HUES64 (cell line): ENCODE data around the gene AFF3.
"Not testable (repeated sequence)": the region's sequence is repeated elsewhere in the genome, so short reads cannot be mapped to it uniquely, and the experiment has no call there.

Experiments used
- H3K27ac ChIP-seq: 2 replicates; pipeline ENCODE4 v1.7.0; 2013; ENCODE audit warnings: low read depth, low read length, inconsistent platforms
- H3K27me3 ChIP-seq: 2 replicates; pipeline ENCODE4 v1.6.1; 2013; ENCODE audit warnings: mild to moderate bottlenecking, low read length; ENCODE audit not compliant: insufficient read depth
- H3K36me3 ChIP-seq: 2 replicates; pipeline ENCODE4 v1.6.1; 2013; ENCODE audit warnings: mild to moderate bottlenecking, low read length; ENCODE audit not compliant: insufficient read depth
- H3K4me1 ChIP-seq: 2 replicates; pipeline ENCODE4 v1.6.1; 2013; ENCODE audit warnings: mild to moderate bottlenecking, low read length, moderate library complexity; ENCODE audit not compliant: insufficient read depth
- H3K4me3 ChIP-seq: 2 replicates; pipeline ENCODE4 v1.5.1; 2013; ENCODE audit warnings: mild to moderate bottlenecking, low read length, moderate library complexity
- H3K9ac ChIP-seq: 2 replicates; pipeline ENCODE4 v1.6.1; 2013; ENCODE audit warnings: mild to moderate bottlenecking, low read depth, low read length
- H3K9me3 ChIP-seq: 2 replicates; pipeline ENCODE4 v1.6.1; 2013; ENCODE audit warnings: low read depth, low read length; ENCODE audit not compliant: insufficient read depth
- WGBS: fragments of 150-250, 120-280 bp; methylation state at CpG from one replicate; pipeline ENCODE4 v1.1.7; 2013; ENCODE audit warnings: missing lambda C conversion rate; 5-methylcytosine and 5-hydroxymethylcytosine counted together

AFF3 gene

DNA sequence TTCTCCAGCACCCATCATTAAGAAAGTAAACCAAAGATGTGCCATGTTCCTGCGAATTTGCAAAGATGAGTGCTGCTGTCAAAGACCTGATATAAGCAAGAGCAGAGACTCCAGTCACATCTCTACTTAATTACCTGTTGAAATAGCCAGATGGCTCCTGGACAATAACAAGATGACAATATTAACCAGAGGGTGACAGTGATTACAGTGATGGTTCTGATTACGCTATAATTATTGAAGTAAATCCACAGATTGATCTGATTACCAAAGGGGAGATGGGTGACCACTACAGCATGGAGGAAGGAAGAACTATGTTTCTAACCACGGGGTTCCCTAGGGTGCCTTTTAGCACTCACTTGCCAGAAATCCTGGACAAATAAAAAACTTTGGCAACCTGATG is 36.5 kb upstream of the AFF3 start:
- no peak overlapping the region for H3K27ac ChIP-seq
- WGBS = 95% methylated on average over 3 of the region's 3 CpGs
- peaks cover 23% of the 10 kb centered on the region for H3K4me1 ChIP-seq
- peaks cover 42% of the 10 kb centered on the region for H3K27me3 ChIP-seq
- H3K9me3 ChIP-seq = no peaks in the 10 kb centered on the region
- no peaks in the 10 kb centered on the region for H3K36me3 ChIP-seq
- no peak overlapping the region for H3K9ac ChIP-seq
- H3K4me3 ChIP-seq = no peak overlapping the region

DNA sequence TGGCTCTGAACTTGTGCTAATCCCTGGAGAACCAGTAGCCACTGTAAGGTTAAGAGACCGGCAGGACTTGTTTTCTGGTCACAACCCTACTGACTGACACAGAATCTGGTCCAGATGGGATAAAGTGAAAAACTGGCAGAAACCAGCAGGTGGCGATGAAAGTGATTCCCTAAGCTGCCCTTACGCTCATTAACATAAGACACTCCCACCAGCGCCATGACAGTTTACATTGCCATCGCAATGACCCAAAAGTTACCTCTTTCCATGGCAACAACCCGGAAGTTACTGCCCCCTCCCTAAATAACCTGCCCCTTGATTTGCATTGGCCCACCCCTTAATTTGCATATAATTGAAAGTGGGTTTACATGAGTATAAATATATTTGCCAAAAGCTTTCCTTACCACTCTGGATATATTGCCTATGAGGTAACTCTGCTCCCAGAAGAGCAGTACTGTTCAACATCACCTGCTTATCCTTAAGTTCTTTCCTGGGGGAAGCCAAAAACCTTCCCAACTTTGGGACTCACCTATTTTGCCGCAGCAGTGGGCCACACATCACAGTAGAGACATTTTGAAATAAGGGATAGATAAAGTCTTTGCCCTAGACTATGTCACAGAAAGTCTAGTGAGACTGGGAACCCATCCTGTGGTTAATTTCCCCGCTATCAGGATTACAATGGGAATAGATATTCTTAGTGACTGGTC is 35.8 kb upstream of the AFF3 start:
- 56% methylated on average over 8 of the region's 8 CpGs for WGBS
- Histone ChIP-seq H3K4me1 (peaks cover 17% of the 10 kb centered on the region), H3K27ac (no peak overlapping the region), H3K9me3 (no peaks in the 10 kb centered on the region), H3K36me3 (no peaks in the 10 kb centered on the region), H3K9ac (no peak overlapping the region), H3K4me3 (no peak overlapping the region), H3K27me3 (peaks cover 36% of the 10 kb centered on the region)

DNA sequence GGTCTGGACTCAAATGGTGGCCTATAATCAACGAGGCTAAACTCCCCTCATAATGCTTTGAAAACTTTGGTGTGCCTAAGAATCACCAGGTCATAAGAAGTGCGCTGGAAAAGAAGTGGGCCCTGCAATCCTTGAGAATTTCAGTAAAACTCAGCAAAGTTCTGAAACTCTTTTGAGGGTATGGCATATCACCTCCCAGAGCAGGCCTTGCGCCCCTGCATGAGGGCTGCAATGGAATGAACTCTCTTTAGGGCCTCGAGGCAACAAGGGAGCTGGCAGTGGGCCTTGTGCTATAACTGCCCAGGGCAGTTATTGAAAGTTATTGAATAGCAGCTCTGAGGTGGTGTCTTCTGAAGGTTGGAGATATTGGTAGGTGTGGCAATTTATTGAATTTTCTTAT is 34.5 kb upstream of the AFF3 start:
- Histone ChIP-seq H3K9me3 (no peaks in the 10 kb centered on the region), H3K4me3 (no peak overlapping the region)

DNA sequence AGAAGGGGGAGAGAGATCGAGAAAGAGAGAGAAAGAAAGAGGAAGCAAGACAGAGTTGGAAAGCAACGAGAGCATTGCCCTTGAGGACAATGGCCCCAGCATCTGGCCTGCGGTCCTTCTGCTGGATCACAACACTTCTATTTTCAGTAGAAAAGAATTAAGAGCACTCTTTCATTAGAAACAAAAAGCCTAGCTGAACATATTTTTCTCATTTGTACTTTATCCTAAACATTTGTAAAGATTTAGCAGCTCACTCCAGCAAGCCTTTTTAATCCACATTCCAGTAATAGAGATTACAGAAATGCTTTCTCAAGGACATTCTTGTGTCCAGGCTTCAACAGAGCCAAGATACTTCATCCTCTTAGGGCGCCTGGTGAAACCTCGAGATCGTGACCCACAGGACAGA is 31.6 kb upstream of the AFF3 start:
- H3K4me3 ChIP-seq = no peak overlapping the region
- 91% methylated on average over 6 of the region's 6 CpGs for WGBS
- no peak overlapping the region for H3K9ac ChIP-seq
- no peaks in the 10 kb centered on the region for H3K36me3 ChIP-seq
- H3K4me1 ChIP-seq = no peaks in the 10 kb centered on the region
- no peaks in the 10 kb centered on the region for H3K9me3 ChIP-seq
- no peak overlapping the region for H3K27ac ChIP-seq
- no peaks in the 10 kb centered on the region for H3K27me3 ChIP-seq

More for the DNA sequence above, 34.5 kb upstream of the AFF3 start:
- Histone ChIP-seq H3K36me3 (no peaks in the 10 kb centered on the region), H3K4me1 (peaks cover 4% of the 10 kb centered on the region; the same call in 1 of the 2 replicates), H3K27ac (no peak overlapping the region), H3K9ac (no peak overlapping the region), H3K27me3 (peaks cover 25% of the 10 kb centered on the region)
- WGBS = 92% methylated on average over 4 of the region's 4 CpGs

DNA sequence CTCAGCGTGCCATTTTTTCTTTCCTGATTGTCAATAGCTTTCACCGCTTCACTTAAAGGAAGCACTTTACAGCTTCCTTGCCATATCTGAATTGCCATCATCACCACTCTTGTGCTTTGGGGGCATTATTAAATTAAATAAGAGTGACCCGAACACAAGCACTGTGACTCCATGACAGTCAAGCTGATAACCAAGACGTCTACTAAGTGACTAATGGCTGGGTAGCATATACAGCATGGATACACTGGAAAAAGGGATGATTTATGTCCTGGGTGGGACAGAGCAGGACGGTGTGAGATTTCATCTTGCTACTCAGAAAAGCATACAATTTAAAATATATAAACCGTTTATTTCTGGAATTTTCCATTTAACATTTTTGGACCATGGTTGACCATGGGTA is 24.3 kb upstream of the AFF3 start:
- 93% methylated on average over 6 of the region's 6 CpGs for WGBS
- H3K4me1 ChIP-seq = no peaks in the 10 kb centered on the region
- no peak overlapping the region for H3K4me3 ChIP-seq
- peaks cover 15% of the 10 kb centered on the region for H3K9me3 ChIP-seq
- H3K9ac ChIP-seq = no peak overlapping the region
- no peaks in the 10 kb centered on the region for H3K27me3 ChIP-seq
- H3K27ac ChIP-seq = no peak overlapping the region
- no peaks in the 10 kb centered on the region for H3K36me3 ChIP-seq

DNA sequence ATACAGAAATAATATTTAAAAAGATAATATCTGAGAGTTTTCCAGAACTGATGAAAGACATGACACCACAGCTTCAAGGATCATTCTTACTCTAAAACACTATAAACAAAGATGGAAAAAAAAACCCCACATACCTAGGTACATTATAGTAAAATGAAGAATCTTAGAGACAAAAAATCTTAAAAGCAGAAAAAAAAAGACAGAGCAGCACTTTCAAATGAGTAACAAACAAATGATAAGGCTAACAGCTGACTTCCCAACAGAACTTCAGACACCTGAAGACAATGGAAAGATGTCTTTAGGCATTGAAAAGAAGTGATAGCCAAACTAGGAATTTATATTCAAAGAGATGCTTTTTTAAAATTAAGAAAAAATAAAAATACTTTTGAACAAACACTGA is 21.2 kb upstream of the AFF3 start:
- Histone ChIP-seq H3K4me3 (no peak overlapping the region), H3K9me3 (peaks cover 18% of the 10 kb centered on the region), H3K9ac (no peak overlapping the region), H3K27me3 (no peaks in the 10 kb centered on the region), H3K36me3 (no peaks in the 10 kb centered on the region), H3K4me1 (no peaks in the 10 kb centered on the region), H3K27ac (no peak overlapping the region)

DNA sequence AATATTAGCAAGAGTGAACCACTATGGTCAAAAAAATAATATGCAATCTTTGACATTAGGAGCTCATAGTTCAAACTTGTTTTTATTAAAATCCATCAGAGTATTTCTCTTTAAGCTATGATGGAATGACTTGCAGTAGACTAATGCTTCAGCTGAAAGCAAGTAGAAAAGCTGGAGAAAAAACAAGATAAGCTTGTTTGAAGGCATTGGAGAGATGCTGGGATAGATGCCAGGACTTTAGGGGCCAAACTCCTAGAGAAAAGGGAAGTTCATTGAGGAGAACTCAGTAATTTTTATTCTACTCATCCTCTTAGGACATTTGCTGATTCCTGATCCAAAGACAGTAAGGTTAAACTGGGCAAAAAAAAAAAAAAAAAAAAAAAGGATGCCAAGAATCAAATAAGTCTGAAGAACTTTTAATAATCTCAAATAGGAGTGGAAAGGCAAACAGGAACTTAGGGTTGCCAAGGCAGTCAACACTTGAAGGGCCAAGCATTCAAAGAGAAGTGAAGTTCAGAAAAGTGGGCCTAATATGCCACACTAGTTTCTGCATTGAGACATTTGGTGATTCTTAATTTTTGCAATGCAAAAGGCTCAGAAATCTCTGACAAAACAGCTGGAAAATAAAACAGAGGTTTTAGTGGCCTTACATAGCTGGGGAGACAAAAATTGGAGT is 19.7 kb upstream of the AFF3 start:
- Histone ChIP-seq H3K4me1 (no peaks in the 10 kb centered on the region), H3K9me3 (peaks cover 26% of the 10 kb centered on the region), H3K27ac (no peak overlapping the region), H3K27me3 (no peaks in the 10 kb centered on the region), H3K9ac (no peak overlapping the region), H3K36me3 (no peaks in the 10 kb centered on the region), H3K4me3 (no peak overlapping the region)

DNA sequence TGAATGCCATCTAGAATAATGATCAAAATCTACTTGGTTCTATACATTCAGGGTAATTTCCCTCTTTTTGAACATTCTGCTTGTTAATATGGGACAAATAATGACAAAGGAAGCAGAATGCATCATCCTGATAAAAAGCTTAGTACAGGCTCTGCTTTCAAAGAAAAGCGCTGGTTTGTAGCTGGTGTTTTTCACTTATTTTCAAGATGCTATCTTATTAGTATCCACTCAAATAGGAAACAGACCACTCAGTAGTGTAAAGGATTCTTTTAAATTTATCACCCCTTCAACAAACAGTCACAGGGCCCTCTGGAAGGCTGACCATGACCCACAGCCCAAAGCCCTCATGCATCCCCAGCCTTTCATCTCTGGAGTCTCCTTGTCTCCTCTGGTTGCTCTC is 18.0 kb upstream of the AFF3 start:
- 100% methylated on average over 1 of the region's 1 CpG for WGBS
- no peak overlapping the region for H3K4me3 ChIP-seq
- H3K36me3 ChIP-seq = no peaks in the 10 kb centered on the region

DNA sequence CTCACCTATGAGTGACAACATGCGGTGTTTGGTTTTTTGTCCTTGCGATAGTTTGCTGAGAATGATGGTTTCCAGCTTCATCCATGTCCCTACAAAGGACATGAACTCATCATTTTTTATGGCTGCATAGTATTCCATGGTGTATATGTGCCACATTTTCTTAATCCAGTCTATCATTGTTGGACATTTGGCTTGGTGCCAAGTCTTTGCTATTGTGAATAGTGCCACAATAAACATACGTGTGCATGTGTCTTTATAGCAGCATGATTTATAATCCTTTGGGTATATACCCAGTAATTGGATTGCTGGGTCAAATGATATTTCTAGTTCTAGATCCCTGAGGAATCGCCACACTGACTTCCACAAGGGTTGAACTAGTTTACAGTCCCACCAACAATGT is 9.4 kb upstream of the AFF3 start:
- H3K4me1 ChIP-seq, H3K4me3 ChIP-seq, H3K36me3 ChIP-seq, H3K27me3 ChIP-seq, H3K9ac ChIP-seq, H3K9me3 ChIP-seq, H3K27ac ChIP-seq: not testable (repeated sequence)
- no CpG with 5 or more reads among the region's 4 CpGs for WGBS

More for the DNA sequence above, 18.0 kb upstream of the AFF3 start:
- Histone ChIP-seq H3K9me3 (peaks cover 28% of the 10 kb centered on the region), H3K27me3 (no peaks in the 10 kb centered on the region), H3K27ac (no peak overlapping the region), H3K9ac (no peak overlapping the region), H3K4me1 (no peaks in the 10 kb centered on the region)

DNA sequence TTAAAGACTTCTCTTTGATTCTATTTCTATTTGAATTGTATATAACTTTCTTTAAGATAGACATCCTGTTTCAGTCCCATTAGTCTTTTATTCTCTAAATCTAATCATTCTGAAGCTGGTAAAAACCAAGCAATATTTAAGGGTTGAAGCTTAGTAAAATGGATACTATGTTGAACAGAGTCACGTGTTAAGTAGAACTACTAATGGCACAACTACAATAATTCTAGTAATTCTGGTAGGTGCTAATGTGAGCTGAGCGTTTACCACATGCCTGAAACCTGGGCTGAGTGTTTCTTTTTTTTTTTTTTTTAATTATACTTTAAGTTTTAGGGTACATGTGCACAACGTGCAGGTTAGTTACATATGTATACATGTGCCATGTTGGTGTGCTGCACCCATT is 8.9 kb upstream of the AFF3 start:
- 100% methylated on average over 1 of the region's 3 CpGs for WGBS
- no peaks in the 10 kb centered on the region for H3K9me3 ChIP-seq
- no peaks in the 10 kb centered on the region for H3K27me3 ChIP-seq
- no peaks in the 10 kb centered on the region for H3K36me3 ChIP-seq
- H3K4me3 ChIP-seq = no peak overlapping the region
- H3K4me1 ChIP-seq = no peaks in the 10 kb centered on the region
- H3K27ac ChIP-seq = no peak overlapping the region
- no peak overlapping the region for H3K9ac ChIP-seq

DNA sequence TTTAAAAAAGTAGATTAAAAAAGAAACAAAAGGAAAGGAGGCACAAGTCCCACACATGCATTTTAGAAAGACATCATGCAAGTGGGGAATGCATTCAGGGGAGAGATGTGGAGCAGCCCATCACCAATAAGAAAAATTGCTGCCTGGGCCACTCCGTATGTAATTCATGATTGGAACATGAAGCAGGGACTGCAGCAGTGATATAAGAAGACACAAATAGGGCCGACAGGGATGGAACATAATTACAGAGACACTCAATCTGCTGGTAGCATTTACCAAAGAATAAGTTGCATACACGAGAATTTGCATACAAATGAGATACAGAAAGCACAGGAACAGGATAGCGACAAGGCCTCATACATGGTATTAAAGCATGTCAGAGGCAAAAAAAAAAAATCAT is 6.5 kb upstream of the AFF3 start:
- no peaks in the 10 kb centered on the region for H3K36me3 ChIP-seq
- H3K4me1 ChIP-seq = no peaks in the 10 kb centered on the region
- no peak overlapping the region for H3K27ac ChIP-seq
- WGBS = 86% methylated on average over 4 of the region's 4 CpGs
- no peaks in the 10 kb centered on the region for H3K27me3 ChIP-seq
- H3K4me3 ChIP-seq = no peak overlapping the region
- no peak overlapping the region for H3K9ac ChIP-seq
- no peaks in the 10 kb centered on the region for H3K9me3 ChIP-seq

DNA sequence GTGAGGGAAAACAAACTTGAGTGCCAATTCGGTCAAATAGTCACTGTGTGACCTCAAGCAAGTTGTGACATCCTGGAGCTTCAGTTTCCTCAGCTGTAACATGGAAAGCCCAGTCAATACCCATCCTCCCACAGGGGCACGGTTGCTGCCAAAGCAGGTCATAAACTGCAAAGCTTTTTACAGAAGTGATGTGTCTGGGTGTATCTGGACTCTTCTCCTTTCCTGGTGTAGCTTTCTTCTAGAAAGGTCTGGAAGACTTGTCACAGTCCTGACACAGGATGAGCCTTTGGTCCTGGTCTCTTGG is 4.2 kb upstream of the AFF3 start:
- Histone ChIP-seq H3K27me3 (no peaks in the 10 kb centered on the region; the same call in 1 of the 2 replicates), H3K36me3 (no peaks in the 10 kb centered on the region), H3K4me1 (no peaks in the 10 kb centered on the region), H3K4me3 (no peak overlapping the region), H3K9me3 (no peaks in the 10 kb centered on the region), H3K9ac (no peak overlapping the region), H3K27ac (no peak overlapping the region)
- 81% methylated on average over 2 of the region's 2 CpGs for WGBS
